GM12878 (cell line): ENCODE data around the gene FAM200A. TPM values are rescaled to one million over a fixed set of nuclear protein-coding genes. Genes with fewer than 3 reads are reported as not detected.

ENCODE experiments used
- CBX5 ChIP-seq: sonication (generic); IDR thresholded peaks from 2 replicates; pipeline ENCODE4 v1.6.1; 2016; ENCODE audit warnings: low read depth, moderate library complexity, mild to moderate bottlenecking, inconsistent platforms
- ETV6 ChIP-seq, 2 experiments: fragments of 450-650 bp in 1 of 2; IDR thresholded peaks in 1 of 2; conservative IDR thresholded peaks in 1 of 2; 2 replicates each; pipeline ENCODE4 v1.6.1; 2014; ENCODE audit warnings: antibody characterized with exemption in 1 of 2, borderline replicate concordance in 1 of 2, low read depth in 1 of 2, mild to moderate bottlenecking in 1 of 2, moderate library complexity in 1 of 2
- FOS ChIP-seq: IDR thresholded peaks from 3 replicates; pipeline ENCODE4 v1.6.1; 2011; ENCODE audit warnings: borderline replicate concordance; ENCODE audit not compliant: insufficient read length; ENCODE audit errors: extremely low read depth
- HDGF ChIP-seq: fragments of 450-650 bp; IDR thresholded peaks from 2 replicates; pipeline ENCODE4 v1.6.1; 2016; ENCODE audit warnings: antibody characterized with exemption
- IRF4 ChIP-seq: IDR thresholded peaks from 2 replicates; pipeline ENCODE4 v1.6.1; 2011; ENCODE audit warnings: low read depth, low read length
- MEF2A ChIP-seq: IDR thresholded peaks from 2 replicates; pipeline ENCODE4 v1.6.1; 2011; ENCODE audit warnings: low read depth, mild to moderate bottlenecking, low read length, moderate library complexity; ENCODE audit not compliant: insufficient read depth
- NFYB ChIP-seq: IDR thresholded peaks from 2 replicates; pipeline ENCODE4 v1.6.1; 2011; ENCODE audit warnings: low read depth, mild to moderate bottlenecking, low read length, improper control_type of control experiment, moderate library complexity; ENCODE audit not compliant: insufficient read depth
- NR2C1 ChIP-seq: fragments of 450-650 bp; IDR thresholded peaks from 2 replicates; pipeline ENCODE4 v1.6.1; 2017; ENCODE audit warnings: antibody characterized with exemption, mild to moderate bottlenecking, moderate library complexity
- NR2F1 ChIP-seq: fragments of 450-650 bp; conservative IDR thresholded peaks from 2 replicates; pipeline ENCODE4 v1.6.1; 2017; ENCODE audit warnings: mild to moderate bottlenecking
- SPI1 ChIP-seq: IDR thresholded peaks from 2 replicates; pipeline ENCODE4 v1.6.1; 2011; ENCODE audit warnings: low read depth, mild to moderate bottlenecking, low read length, moderate library complexity, borderline replicate concordance; ENCODE audit not compliant: insufficient read depth
- SREBF1 ChIP-seq: IDR thresholded peaks from 2 replicates; pipeline ENCODE4 v1.6.1; 2012; ENCODE audit warnings: mild to moderate bottlenecking, low read length
- STAT3 ChIP-seq: IDR thresholded peaks from 2 replicates; pipeline ENCODE4 v1.6.1; 2011; ENCODE audit warnings: low read depth, low read length, improper control_type of control experiment
- TCF12 ChIP-seq: IDR thresholded peaks from 2 replicates; pipeline ENCODE4 v1.6.1; 2011; ENCODE audit warnings: low read depth, mild to moderate bottlenecking, low read length
- ZNF207 ChIP-seq: fragments of 450-650 bp; IDR thresholded peaks from 2 replicates; pipeline ENCODE4 v1.6.1; 2014; ENCODE audit warnings: antibody characterized with exemption, mild to moderate bottlenecking, borderline replicate concordance
- polyA plus RNA-seq, 11 experiments: library from polyadenylated mRNA; depleted of rRNA in 4 of 11; unstranded in 6 of 11; stranded (reverse) in 5 of 11; fragments of >200 nt; fragmentation: Nextera tagmentation in 4 of 11; fragmentation: Illumina TruSeq in 1 of 11; extraction: Ambion mirVana in 4 of 11; extraction: Trizol in 1 of 11; gene quantifications; 1 replicate in 1 of 11; 2 replicates in 10 of 11; pipeline versions ENCODE4 v1.2.1 to v1.2.3, GENCODE V29; 2011 to 2016; ENCODE audit warnings: inconsistent platforms in 2 of 11, missing spikeins in 2 of 11, low read depth in 1 of 11
- total RNA-seq, 4 experiments: library from RNA; depleted of rRNA in 3 of 4; stranded (reverse); fragments of >200 nt in 3 of 4; fragmentation: Illumina TruSeq in 1 of 4; extraction: Trizol in 1 of 4; gene quantifications; 2 replicates each; pipeline versions ENCODE4 v1.2.1 to v1.2.3, GENCODE V29; 2013 to 2021
- TF ChIP-seq, protein P1 (sequence below): fragments of 450-650 bp; IDR thresholded peaks from 2 replicates; pipeline ENCODE4 v1.6.1; 2016; ENCODE audit warnings: mild to moderate bottlenecking, moderate library complexity, borderline replicate concordance
- TF ChIP-seq, protein P2 (sequence below): fragments of 450-650 bp; IDR thresholded peaks from 2 replicates; pipeline ENCODE4 v1.6.1; 2017; ENCODE audit warnings: antibody characterized with exemption, mild to moderate bottlenecking, moderate library complexity
- TF ChIP-seq, protein P3 (sequence below): fragments of 450-650 bp; IDR thresholded peaks from 2 replicates; pipeline ENCODE4 v1.6.1; 2018; ENCODE audit warnings: mild to moderate bottlenecking, low read depth, moderate library complexity; ENCODE audit not compliant: partially characterized antibody
- TF ChIP-seq, protein P4 (sequence below): IDR thresholded peaks from 2 replicates; pipeline ENCODE4 v1.6.1; 2012; ENCODE audit warnings: low read depth, low read length, improper control_type of control experiment

Gene FAM200A
- total and polyA plus RNA-seq, 10 of the 15 experiments (the other 5 are each of a cell fraction or from before 2014, with no cell fraction given) = 2.7 to 9.0 (median 6.5) TPM

DNA sequence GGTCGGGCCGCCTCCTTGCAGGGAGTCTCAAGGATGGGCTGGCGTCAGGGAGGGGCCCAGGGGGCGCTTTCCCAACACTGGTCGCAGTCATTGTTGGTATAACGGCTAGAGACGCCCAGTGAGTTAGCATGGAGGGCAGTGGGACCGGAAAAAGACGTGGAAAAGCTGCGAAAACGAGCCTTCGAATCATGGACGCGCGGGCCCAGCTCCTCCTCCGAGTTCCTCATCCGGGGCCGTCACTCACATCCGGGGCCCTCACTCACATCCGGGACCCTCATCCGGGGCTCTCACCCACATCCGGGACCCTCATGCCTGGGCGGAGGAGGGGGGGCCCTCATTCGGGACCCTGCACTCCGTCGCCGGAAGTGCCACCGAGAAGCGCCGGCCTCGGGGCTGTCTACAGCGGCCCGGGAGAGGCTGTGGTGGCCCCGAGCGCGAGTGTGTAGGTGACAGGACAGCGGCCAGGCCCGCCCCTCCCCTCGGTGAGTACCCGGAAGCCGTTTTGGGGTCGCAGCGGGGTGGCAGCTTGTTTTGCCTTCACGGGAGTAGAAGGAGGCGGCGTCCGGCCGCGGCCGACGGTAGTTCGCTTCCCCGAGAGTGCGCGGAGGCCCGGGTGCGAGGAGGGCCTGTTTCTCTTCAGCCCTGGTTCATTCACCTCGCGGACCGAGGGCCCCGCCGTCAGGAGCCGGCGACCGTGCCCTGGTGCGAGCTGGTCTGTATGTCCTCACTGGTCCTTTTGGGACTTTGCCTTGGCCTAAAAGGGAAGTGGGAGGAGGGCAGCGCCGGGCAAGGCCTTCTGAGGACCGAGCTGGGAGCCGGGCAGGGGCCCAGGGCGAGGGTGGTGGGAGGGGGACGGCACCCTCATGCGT, 6.6 kb upstream of the FAM200A start, which contains the start of gene ZNF655 (continued):
- TF ChIP-seq NR2F1 (peak; percentile 69; the same call in 1 of the 2 replicates), MEF2A (peak; percentile 37; the same call in 1 of the 2 replicates), CBX5 (no peak), ETV6 (conservative IDR thresholded peaks at IDR 0.05 in 1 of 2, IDR thresholded peaks at IDR 0.05 in 1 of 2; ENCODE audit: borderline replicate concordance in 1 of 2, low read depth in 1 of 2) (peak in 1 of 2 experiments; percentile 73; a peak in 2 of 4 replicates), STAT3 (no peak), NFYB (0 out of 2 replicates have a peak, but pooled peaks have one; percentile 13), IRF4 (0 out of 2 replicates have a peak, but pooled peaks have one; percentile 3), HDGF (0 out of 2 replicates have a peak, but pooled peaks have one; percentile 65), NR2C1 (peak; percentile 90), SREBF1 (peak; percentile 99), SPI1 (peak; percentile 89), ZNF207 (0 out of 2 replicates have a peak, but pooled peaks have one; percentile 63), FOS (no peak), TCF12 (peak; percentile 14; the same call in 1 of the 2 replicates)
- TF ChIP-seq, protein P1, sequence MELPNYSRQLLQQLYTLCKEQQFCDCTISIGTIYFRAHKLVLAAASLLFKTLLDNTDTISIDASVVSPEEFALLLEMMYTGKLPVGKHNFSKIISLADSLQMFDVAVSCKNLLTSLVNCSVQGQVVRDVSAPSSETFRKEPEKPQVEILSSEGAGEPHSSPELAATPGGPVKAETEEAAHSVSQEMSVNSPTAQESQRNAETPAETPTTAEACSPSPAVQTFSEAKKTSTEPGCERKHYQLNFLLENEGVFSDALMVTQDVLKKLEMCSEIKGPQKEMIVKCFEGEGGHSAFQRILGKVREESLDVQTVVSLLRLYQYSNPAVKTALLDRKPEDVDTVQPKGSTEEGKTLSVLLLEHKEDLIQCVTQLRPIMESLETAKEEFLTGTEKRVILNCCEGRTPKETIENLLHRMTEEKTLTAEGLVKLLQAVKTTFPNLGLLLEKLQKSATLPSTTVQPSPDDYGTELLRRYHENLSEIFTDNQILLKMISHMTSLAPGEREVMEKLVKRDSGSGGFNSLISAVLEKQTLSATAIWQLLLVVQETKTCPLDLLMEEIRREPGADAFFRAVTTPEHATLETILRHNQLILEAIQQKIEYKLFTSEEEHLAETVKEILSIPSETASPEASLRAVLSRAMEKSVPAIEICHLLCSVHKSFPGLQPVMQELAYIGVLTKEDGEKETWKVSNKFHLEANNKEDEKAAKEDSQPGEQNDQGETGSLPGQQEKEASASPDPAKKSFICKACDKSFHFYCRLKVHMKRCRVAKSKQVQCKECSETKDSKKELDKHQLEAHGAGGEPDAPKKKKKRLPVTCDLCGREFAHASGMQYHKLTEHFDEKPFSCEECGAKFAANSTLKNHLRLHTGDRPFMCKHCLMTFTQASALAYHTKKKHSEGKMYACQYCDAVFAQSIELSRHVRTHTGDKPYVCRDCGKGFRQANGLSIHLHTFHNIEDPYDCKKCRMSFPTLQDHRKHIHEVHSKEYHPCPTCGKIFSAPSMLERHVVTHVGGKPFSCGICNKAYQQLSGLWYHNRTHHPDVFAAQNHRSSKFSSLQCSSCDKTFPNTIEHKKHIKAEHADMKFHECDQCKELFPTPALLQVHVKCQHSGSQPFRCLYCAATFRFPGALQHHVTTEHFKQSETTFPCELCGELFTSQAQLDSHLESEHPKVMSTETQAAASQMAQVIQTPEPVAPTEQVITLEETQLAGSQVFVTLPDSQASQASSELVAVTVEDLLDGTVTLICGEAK = peak; percentile 86; the same call in 1 of the 2 replicates
- TF ChIP-seq, protein P2, sequence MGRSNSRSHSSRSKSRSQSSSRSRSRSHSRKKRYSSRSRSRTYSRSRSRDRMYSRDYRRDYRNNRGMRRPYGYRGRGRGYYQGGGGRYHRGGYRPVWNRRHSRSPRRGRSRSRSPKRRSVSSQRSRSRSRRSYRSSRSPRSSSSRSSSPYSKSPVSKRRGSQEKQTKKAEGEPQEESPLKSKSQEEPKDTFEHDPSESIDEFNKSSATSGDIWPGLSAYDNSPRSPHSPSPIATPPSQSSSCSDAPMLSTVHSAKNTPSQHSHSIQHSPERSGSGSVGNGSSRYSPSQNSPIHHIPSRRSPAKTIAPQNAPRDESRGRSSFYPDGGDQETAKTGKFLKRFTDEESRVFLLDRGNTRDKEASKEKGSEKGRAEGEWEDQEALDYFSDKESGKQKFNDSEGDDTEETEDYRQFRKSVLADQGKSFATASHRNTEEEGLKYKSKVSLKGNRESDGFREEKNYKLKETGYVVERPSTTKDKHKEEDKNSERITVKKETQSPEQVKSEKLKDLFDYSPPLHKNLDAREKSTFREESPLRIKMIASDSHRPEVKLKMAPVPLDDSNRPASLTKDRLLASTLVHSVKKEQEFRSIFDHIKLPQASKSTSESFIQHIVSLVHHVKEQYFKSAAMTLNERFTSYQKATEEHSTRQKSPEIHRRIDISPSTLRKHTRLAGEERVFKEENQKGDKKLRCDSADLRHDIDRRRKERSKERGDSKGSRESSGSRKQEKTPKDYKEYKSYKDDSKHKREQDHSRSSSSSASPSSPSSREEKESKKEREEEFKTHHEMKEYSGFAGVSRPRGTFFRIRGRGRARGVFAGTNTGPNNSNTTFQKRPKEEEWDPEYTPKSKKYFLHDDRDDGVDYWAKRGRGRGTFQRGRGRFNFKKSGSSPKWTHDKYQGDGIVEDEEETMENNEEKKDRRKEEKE = no peak
- TF ChIP-seq, protein P3, sequence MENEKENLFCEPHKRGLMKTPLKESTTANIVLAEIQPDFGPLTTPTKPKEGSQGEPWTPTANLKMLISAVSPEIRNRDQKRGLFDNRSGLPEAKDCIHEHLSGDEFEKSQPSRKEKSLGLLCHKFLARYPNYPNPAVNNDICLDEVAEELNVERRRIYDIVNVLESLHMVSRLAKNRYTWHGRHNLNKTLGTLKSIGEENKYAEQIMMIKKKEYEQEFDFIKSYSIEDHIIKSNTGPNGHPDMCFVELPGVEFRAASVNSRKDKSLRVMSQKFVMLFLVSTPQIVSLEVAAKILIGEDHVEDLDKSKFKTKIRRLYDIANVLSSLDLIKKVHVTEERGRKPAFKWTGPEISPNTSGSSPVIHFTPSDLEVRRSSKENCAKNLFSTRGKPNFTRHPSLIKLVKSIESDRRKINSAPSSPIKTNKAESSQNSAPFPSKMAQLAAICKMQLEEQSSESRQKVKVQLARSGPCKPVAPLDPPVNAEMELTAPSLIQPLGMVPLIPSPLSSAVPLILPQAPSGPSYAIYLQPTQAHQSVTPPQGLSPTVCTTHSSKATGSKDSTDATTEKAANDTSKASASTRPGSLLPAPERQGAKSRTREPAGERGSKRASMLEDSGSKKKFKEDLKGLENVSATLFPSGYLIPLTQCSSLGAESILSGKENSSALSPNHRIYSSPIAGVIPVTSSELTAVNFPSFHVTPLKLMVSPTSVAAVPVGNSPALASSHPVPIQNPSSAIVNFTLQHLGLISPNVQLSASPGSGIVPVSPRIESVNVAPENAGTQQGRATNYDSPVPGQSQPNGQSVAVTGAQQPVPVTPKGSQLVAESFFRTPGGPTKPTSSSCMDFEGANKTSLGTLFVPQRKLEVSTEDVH = peak; percentile 100
- TF ChIP-seq, protein P4, sequence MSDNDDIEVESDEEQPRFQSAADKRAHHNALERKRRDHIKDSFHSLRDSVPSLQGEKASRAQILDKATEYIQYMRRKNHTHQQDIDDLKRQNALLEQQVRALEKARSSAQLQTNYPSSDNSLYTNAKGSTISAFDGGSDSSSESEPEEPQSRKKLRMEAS = peak; percentile 54; the same call in 1 of the 2 replicates
